Measurements from ENCODE around the gene UNC13B.

DNA sequence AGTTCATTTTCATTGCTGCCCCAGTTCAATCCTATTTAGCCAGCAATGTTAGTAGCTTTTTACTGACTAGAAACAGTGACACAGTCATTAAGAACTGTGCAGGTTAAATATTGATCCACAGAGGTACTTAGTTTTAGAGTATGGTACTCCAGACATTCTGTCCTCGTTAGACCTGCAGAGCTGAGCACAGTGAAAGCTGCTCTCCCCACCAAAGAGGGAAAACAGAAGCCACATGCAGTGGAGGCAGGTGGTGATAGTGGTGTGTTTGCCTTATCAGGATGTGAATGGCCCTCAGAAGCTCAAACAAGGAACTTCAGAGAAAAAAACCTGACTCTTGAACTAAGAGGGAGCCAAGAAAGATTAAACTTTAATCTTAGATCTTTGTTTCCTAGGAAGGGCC is 75.5 kb downstream of the UNC13B start:
- TF ChIP-seq EZH2phosphoT487 (IDR thresholded peaks at IDR 0.05; ENCODE audit: borderline replicate concordance) (no peak), EGR1 (IDR thresholded peaks at IDR 0.05; ENCODE audit: low read depth) (no peak), CEBPB (IDR thresholded peaks at IDR 0.05; ENCODE audit: low read depth) (no peak), EZH2 (IDR thresholded peaks at IDR 0.05) (no peak), POLR2A (IDR thresholded peaks at IDR 0.05; ENCODE audit: borderline replicate concordance, extremely low read depth, insufficient read depth, insufficient read length) (no peak), POLR2AphosphoS5 (IDR thresholded peaks at IDR 0.05; ENCODE audit: low read depth, low read length) (no peak), SP1 (IDR thresholded peaks at IDR 0.05; ENCODE audit: low read depth) (no peak)
- TF ChIP-seq, protein P1, sequence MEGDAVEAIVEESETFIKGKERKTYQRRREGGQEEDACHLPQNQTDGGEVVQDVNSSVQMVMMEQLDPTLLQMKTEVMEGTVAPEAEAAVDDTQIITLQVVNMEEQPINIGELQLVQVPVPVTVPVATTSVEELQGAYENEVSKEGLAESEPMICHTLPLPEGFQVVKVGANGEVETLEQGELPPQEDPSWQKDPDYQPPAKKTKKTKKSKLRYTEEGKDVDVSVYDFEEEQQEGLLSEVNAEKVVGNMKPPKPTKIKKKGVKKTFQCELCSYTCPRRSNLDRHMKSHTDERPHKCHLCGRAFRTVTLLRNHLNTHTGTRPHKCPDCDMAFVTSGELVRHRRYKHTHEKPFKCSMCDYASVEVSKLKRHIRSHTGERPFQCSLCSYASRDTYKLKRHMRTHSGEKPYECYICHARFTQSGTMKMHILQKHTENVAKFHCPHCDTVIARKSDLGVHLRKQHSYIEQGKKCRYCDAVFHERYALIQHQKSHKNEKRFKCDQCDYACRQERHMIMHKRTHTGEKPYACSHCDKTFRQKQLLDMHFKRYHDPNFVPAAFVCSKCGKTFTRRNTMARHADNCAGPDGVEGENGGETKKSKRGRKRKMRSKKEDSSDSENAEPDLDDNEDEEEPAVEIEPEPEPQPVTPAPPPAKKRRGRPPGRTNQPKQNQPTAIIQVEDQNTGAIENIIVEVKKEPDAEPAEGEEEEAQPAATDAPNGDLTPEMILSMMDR (IDR thresholded peaks at IDR 0.05 in 2 of 3, conservative IDR thresholded peaks at IDR 0.05 in 1 of 3; ENCODE audit: borderline replicate concordance in 1 of 3, insufficient read depth in 1 of 3, low read depth in 2 of 3, low read length in 2 of 3): no peak
